HG03378 (cell line): Measurements from ENCODE around the gene BPIFA2.
A peak's percentile ranks its signal among the peaks of the same experiment; 100 is the strongest.
"Not testable (repeated sequence)": the region's sequence is repeated elsewhere in the genome, so short reads cannot be mapped to it uniquely, and the experiment has no call there.

ENCODE experiments used
- ATAC-seq: cut with Tn5 transposase; IDR thresholded peaks from one replicate; pipeline ENCODE4 v1.9.1; 2021; ENCODE audit warnings: mild to moderate bottlenecking, moderate library complexity; ENCODE audit not compliant: unreplicated experiment

BPIFA2 gene, protein sequence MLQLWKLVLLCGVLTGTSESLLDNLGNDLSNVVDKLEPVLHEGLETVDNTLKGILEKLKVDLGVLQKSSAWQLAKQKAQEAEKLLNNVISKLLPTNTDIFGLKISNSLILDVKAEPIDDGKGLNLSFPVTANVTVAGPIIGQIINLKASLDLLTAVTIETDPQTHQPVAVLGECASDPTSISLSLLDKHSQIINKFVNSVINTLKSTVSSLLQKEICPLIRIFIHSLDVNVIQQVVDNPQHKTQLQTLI

DNA sequence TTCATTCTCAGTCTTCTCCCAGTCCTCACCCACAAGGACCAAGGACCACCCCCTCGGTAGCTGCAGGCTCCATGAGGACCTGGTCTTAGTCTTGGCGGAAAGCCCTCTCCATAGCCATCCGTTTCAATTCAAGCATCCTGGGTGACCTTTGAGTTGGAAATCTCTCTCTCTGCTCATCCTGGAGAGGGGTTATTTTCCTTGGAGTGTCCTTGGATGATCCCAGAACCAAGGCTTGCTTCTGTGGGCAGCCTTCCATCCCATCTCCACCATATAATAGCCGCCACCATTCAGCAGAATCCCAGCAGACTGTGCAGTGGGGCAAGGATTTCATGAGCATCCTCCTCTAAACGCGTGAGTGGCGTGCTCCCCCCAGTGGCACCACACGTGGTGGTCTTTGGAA, at the start of gene BPIFA2:
BPIFA2 (plus strand) TSS at position 301 of the 400 bp plus-strand sequence. CDS start 987 bp downstream, outside the sequence.
- ATAC-seq: no peak

DNA sequence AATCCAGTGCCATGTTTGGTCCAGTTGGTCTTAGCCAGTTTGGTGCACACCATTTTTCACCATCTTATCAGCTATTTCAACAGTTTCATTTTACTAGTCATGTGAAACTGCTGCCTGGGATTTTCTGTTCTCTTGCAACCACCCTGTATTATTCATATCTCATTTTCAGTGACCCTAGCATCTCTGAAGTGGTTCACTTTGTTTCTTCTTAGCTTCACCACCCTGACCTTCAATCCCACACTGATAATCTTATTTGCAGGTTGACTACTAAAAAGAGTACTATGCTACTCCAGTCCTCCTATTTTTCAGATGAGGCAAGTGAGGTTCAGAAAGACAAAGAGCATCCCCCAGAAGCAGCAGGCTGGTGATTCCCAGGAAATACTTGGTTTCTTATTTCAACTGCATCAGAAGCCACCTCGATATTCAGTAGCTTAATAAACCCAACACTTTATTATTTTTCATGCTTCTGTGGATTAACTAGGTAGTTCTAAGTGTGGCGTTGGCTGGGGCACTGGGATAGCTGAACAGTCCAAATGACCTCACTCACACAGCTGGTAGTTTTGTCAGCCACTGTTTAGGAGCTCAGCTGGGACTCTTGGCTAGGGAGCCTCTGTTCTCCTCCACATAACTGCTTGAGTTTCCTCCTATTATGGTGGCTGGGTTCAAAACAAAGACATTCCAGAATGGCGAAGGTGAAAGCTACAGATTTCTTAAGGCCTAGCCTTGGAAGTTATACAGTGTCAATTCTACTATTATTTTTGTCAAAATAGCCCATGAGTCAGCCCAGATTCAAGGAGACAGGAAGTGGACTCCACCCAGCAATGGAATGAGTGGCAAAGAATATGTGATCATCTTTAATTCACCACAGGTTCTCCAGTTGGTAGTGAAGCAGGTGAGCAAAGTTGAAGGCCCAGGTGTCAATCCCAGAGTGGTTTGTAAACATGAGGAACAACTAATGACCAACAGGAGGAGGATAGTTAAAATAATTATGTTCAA, 47.9 kb upstream of the BPIFA2 start:
- peak; percentile 40 for ATAC-seq

DNA sequence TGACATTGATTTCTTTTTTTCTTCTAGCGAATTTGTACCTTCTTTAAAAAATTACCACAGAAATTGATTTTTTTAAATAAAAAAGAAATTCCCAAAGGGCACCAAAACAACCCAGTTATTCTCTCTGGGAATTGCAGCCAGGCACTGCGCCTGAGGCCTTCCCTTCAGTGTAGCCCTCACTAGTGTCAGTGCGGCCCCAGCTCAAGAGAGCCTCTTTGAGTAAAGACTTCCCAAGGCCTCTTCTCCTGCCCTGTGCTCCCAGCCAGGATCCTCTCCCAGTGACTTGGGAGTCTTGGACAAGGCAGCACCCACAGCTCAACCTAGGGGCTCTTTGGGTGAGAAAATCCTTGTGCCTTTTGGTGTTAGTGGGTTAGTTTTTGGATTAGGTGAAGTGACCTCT, 47.0 kb upstream of the BPIFA2 start:
- no peak for ATAC-seq

DNA sequence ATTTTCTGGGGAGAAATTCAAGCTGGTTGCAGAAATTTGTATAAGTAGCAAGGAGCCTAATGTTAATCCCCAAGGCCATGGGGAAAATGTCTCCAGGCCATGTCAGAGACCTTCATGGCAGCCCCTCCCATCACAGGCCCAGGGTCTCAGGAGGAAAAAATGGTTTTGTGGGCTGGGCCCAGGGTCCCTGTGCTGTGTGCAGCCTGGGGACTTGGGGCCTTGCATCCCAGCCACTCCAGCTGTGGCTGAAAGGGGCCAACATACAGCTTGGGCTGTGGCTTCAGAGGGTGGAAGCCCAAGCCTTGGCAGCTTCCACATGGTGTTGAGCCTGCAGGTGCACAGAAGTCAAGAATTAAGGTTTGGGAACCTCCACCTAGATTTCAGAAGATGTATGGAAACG, 45.7 kb upstream of the BPIFA2 start:
- not testable (repeated sequence) for ATAC-seq

DNA sequence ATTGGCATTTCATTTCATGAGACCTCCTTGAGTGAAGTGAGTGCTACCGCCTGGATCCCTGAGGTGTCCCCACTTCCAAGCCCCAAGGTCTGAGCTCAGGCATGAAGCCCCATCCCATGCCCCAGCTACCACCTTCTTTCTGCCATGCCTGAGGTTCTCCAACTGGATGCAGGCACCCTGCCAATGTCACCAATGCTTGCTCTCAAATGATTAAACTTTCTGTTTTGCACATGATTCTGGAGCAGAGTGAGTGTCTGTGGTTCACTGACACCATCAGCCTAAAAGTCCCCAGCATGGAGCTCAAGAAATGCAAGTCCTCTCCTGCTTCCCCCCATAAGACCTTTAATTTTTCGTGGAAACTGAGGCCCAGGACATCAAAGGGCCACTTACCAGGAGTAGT, 43.7 kb upstream of the BPIFA2 start:
- ATAC-seq: no peak

DNA sequence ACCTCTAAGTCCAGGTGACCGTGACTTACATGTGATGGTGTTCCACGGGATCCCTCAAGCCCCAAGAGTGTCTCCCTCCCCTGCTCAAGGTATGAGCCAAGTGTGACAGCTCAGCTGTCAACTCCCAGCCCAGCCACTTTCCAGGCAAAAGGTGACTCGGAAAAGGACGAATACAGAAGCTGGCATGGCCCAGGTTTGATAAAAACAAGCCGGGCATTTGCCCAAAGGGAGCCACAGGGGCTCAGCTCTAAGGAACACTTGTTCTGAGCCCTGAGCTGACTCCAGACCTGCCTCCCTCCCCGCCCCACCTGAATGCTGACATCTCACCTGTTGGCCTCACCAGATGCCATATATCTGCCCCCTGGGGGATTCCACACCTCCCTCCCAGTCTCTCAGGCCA, 43.0 kb upstream of the BPIFA2 start:
- ATAC-seq: no peak

DNA sequence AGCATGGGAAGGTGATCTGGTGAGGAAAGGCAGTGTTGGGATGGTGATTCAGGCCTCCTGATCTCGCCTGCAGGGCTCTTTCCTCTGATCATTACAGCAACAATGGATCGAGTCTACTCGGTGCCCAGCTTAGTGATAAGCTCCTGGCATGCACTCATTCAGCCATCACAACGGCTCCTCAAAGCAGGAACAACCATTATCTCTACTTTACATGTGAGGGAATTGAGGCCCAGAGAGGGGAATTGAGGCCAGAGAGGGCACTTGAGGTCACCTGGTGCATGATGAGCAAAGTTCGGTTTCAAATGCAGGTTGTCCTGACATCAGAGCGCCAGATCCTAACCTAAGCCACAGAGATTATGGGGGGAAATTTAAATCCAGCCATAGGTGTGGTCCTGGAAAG, 42.0 kb upstream of the BPIFA2 start:
- no peak for ATAC-seq

DNA sequence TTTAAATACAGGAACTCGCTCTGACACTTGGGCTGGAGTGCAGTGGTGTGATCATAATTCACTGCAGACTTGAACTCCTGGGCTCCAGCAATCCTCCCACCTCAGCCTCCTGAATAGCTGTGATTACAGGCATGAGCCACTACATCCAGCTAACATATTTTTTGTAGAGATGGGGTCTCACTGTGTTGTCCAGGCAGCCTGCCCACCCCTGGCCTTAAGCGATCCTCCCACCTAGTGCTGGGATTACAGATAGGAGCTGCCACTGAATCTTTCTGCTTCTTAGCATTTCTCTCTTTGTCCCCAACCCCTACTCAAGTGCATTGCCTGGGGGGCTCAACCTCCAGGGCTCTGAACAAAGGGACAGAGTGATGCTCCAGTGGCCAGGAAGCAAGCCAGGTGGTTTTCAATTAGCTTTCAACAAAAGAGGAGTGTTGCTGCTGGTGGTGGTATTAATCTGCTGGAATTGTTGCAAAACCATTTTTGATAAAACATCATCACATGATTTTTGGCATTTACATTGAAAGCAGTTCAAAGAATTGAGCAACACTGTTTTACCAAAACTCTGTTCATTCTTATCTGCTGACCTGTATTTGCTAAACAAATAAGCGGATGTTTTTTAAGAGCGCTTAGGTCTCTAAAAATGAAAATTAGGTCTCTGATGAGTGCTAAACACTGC, 40.4 kb upstream of the BPIFA2 start:
- no peak for ATAC-seq

DNA sequence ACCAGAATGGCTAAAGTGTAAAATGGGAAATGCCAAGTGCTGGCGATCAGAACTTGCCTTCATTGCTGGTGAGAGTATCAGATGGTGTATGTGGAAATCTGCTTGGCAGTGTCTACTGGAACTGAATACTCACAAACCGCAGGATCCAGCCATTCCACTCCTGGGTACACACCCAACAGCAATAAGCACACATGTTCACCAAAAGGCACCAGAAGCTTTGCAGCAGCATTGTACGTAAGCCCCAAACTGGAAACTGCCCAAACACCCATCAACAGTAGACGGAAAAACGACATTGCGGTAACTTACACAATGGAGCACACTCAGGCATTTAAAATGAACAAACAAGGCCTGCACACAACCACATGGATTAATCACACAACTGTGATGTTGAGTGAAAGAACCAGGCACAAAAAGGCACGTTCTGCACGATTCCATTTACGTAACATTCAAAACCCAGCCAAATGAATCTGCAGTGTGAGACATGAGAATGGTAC, 37.3 kb upstream of the BPIFA2 start:
- no peak for ATAC-seq

DNA sequence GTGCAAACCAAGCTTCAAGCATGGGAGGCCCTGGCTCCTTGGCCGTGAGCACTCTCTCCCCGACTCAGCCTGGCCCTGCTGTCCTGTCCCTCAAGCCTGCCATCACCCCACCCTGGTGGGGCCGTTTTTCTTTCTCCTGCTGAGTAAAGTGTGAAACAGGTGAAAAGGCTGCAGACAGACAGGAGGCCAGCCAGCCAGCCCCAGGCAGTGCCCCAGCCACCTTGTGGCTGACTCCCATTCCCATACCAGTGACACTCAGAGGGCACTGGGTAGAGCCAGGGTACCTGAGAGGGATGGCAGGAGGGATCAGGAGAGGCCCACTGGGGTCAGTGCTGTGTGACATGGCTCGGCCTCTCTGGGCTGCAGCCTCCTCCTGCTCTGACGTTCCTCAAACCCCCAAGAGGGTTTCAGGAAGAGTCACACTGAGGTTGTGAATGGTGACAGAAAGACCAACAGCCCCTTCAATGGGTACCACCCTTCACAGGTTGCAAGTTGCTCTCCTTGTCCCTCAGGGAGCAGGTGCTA, 35.9 kb upstream of the BPIFA2 start:
- ATAC-seq: no peak

DNA sequence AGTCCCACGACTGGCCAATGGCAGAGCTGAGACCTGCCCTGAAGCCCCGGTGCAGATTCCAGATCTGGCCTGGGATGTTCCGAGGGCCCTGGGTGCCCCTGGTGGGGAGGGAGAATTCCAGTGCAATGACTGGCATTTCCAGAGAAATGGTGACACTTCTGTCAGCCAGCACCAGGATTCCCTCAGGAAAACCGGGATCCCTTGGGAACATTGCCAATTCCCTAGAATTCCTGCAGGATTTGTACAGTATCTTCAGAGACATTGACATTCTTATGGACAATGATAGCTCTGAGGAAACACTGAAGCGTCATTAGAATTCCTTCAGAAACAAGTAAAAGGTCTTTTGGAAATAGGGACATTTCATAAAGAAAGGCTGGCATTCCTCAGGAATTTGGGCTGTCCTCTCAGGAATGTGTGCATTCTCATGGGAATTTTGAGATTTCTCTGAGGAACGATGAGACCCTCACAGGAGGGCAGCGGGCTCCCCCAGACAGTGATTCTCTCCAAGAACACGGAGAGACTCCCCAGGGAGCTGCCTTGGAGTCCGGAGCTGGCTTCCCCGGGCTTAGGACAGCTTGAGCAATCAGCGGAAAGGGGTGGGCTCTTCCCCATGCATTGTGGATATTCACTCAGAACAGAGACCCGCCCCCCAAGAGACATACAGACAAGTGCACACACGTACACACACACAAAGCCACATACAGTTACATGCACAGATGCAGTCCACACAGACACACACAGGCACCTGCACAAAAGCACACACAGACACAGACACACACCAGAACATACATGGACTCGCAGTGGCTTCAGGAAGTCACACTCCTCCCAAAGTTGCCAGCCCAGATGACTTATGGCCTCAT, 35.2 kb upstream of the BPIFA2 start:
- no peak for ATAC-seq

DNA sequence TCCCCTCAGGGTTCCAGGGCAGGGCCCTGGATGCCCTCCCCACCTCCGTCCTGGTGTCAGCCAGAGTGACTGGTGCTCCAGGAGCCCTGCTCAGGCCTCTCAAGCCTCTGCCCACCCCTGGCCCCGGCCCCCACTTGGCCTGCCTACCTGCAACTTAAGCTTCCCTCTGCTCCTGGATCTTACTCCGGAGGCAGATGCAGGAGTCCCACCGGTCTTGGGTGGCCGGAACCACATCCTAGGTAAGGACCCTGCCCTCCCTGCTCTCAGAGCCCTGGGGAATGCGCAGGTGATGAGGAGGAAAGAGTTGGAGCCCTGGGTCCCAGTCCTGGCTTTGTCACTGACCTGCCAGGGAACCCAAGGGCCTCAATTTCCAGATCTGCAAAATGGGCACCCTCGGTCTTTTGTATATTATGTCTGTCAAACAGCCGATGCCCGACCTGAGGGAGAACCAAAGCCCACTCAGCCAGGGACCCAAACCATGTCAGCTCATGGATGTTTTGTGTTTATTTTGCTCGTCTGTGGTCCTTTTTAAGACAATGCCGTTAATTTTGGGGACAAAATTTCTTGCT, 34.5 kb upstream of the BPIFA2 start:
- ATAC-seq: no peak

DNA sequence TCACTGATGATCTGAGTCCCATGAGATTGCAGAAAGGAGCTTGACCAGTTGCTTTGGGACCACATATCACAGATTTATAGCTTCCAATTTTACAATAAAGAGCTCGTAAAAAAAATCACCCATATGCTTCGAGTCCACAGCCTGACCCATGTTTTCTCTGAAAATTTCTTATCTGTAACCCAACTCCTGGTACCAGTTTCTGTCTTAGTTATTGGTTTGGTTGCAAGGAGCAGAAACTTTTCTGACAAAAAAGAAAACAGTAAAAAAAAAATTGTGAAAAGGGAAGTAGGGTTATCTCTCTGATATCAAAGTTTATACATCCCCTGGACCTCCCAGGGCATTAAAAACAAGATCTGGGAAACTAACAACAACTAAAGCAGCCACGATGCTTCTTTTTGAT, 30.8 kb upstream of the BPIFA2 start:
- no peak for ATAC-seq

DNA sequence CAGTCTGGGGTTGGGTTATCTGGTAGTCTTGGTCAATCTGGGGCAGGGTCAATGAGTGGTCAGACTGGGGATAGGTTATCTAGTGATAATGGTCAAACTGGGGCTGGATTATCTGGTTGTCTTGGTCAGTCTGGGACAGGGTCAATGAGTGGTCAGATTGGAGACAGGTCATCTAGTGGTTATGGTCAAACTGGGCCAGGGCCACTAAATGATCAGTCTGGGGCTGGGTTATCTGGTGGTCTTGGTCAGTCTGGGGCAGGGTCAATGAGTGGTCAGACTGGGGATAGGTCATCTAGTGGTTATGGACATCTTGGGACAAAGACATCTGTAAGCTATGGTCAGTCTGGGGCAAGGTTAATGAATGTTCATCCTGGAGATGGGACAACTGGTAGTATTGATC, 28.5 kb upstream of the BPIFA2 start:
- no peak for ATAC-seq

DNA sequence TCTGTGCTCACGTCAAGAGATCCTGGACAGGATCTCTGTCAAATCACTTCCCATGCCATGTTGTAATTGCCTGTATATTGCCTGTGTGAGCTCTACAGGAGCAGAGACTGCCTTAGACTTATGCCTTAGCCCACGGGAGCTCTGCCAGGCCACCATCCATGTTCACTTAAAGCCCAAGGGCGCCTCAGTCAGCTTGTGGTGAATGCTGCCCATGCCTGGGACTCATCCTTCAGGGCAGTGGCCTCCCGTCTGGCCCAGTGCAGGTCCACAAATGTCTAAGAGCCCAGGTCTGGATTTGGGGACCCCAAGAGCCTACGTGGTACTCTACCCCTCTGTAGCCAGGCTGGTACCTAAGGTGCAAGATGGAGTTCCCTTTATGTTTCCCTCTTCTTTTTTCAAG, 22.4 kb upstream of the BPIFA2 start:
- no peak for ATAC-seq

DNA sequence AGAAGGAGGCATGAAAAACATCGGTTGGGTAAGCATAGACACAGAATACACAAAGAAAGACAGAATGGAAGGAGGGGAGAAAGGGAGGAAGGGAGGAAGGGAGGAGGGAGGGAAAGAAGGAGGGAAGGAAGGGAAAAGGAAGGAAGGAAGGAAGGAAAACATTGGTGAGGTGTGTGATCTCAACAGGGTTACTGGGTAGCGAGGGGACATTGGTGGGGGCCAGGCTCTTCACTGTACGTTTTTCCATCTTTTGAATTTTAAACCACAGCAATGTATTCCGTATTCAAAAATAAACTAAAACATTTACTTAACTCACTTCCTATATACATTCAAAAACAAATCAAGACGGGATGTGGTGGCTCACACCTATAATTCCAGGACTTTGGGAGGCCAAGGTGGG, 20.7 kb upstream of the BPIFA2 start:
- no peak for ATAC-seq

DNA sequence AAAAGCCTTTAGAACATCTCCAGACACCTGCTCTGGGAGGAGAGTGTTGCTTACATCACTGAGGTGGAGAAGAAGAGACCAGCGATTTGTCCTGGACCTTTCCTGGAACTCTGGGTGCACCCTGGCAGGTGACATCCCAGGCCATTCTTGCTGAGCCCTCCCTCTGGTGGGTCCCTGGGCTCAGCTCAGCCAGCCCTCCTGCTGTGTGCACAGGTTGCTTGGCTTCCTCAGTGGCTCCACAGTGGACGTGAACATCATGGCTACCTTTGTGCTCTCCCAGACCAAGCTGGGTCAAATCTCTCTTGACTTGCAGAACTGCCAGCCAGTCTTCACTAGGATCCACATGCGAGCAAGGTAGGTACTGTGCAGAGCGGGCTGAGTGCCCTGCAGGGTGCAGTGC, 19.9 kb upstream of the BPIFA2 start:
- ATAC-seq: no peak

DNA sequence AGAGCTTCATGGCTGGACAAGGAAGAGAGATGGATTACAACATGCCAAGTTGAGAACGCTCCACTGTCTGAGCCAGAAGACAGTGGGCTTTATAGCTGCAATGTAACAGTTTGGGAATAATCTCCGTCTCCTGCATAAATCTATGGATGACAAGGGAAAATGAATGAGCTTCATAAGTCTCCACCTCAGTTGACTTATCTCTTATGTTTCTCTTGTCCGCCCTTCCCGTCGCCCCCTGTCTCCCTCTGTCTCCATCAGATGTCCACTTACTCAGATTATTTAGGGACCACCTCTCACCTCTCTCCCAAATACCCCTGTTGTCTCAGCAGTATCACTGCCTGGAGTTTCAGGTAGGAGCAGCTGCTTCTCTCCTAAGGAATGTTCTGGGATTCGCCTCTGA, 13.7 kb upstream of the BPIFA2 start:
- ATAC-seq: no peak

DNA sequence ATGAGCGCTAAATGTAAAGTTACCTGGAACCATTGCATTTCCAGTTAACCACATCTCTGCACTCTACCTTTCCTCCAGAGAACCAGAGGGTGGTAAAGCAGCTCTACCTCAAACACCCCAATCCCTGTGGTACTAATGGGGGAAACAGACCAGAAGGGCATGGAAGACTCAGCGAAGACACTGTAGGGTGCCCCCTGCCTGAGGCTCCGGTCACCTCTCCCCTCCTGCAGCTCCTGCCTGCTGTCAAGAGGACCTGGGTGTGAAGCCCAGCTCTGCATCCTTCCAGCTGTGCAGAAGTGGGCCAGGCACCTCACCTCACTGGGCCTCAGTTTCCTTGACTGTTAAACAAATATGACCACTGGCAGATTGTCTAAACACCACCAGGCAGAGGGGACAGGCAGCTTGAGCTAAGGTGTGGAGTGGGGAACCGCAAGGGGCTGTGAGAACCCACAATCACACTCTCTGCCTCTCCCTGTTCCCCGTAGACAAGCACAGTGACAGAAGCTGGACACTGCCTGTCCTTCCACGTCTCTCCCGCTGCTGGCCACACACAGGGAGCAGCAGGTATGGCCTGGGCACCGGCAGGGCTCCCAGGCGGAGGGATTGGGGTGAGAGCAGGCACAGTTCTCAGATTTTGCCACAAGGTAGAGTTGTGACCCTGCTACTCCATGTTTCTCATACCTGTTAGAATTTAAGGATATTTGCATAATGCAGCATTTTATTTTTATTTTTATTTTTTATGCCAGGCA, 9.1 kb upstream of the BPIFA2 start:
- no peak for ATAC-seq
